SK-N-SH (cell line): ENCODE measurements around the gene TEAD1. TPM values are rescaled to one million over a fixed set of nuclear protein-coding genes. Genes with fewer than 3 reads are reported as not detected.

Experiments
- CTCF ChIA-PET: fragments of 300-600, 350-600 bp; formaldehyde crosslinking; extraction: SDS; loops from one replicate; lab custom pipeline; 2021; lab: Yijun Ruan, JAX
- POLR2A ChIA-PET: fragments of 350-600 bp; sonication (Branson Sonifier 250); formaldehyde crosslinking; extraction: SDS; loops from one replicate; lab custom pipeline; 2020; ENCODE audit warnings: antibody characterized with exemption, inconsistent platforms; lab: Yijun Ruan, JAX
- DNase-seq: peaks from one replicate; pipeline ENCODE4 v3.0.0; 2012
- H2AFZ ChIP-seq: fragments of 200-600 bp; sonication (generic); 2 replicates; pipeline ENCODE4 v1.8.1; 2016; ENCODE audit warnings: antibody characterized with exemption, mild to moderate bottlenecking, low read depth
- H3F3A ChIP-seq: fragments of 200-600 bp; sonication (generic); replicated peaks from 2 replicates; pipeline ENCODE3; 2016; ENCODE audit warnings: antibody characterized with exemption, mild to moderate bottlenecking; ENCODE audit not compliant: insufficient read depth
- H3K27ac ChIP-seq, 2 experiments: fragments of 200-500 bp in 1 of 2; fragments of 200-600 bp in 1 of 2; sonication (Bioruptor generic) in 1 of 2; sonication (generic), shearing (Covaris generic) in 1 of 2; 2 replicates each; pipeline versions ENCODE4 v1.5.1 to v1.6.1; 2014 to 2016; ENCODE audit warnings: low read depth in 2 of 2, inconsistent platforms in 1 of 2, low read length in 1 of 2, mild to moderate bottlenecking in 1 of 2, mixed read lengths in 1 of 2
- H3K27me3 ChIP-seq: fragments of 200-600 bp; sonication (generic), shearing (Covaris generic); 2 replicates; pipeline ENCODE4 v1.6.1; 2016; ENCODE audit warnings: mixed run types; ENCODE audit not compliant: insufficient read depth
- H3K36me3 ChIP-seq, 2 experiments: fragments of 200-500 bp in 1 of 2; fragments of 200-600 bp in 1 of 2; sonication (Bioruptor generic) in 1 of 2; sonication (generic) in 1 of 2; replicated peaks in 1 of 2; 2 replicates each; pipeline versions ENCODE3 to v1.5.1; 2014 to 2016; ENCODE audit warnings: low read length in 1 of 2, mild to moderate bottlenecking in 1 of 2; ENCODE audit not compliant: insufficient read depth in 2 of 2, control insufficient read depth in 1 of 2
- H3K4me1 ChIP-seq, 2 experiments: fragments of 200-500 bp in 1 of 2; fragments of 200-600 bp in 1 of 2; sonication (Bioruptor generic) in 1 of 2; sonication (generic), shearing (Covaris generic) in 1 of 2; 2 replicates each; pipeline versions ENCODE4 v1.5.1 to v1.6.1; 2014 to 2016; ENCODE audit warnings: low read depth in 1 of 2, low read length in 1 of 2, mixed run types in 1 of 2; ENCODE audit not compliant: insufficient read depth in 2 of 2, control insufficient read depth in 1 of 2
- H3K4me2 ChIP-seq: fragments of 200-600 bp; sonication (generic), shearing (Covaris generic); 2 replicates; pipeline ENCODE4 v1.6.1; 2017; ENCODE audit warnings: mixed run types
- H3K4me3 ChIP-seq, 2 experiments: fragments of 200-500 bp in 1 of 2; fragments of 200-600 bp in 1 of 2; sonication (Bioruptor generic) in 1 of 2; sonication (generic), shearing (Covaris generic) in 1 of 2; 2 replicates each; pipeline versions ENCODE4 v1.5.1 to v1.8.1; 2014 to 2016; ENCODE audit warnings: low read depth in 2 of 2, inconsistent platforms in 1 of 2, low read length in 1 of 2, mild to moderate bottlenecking in 1 of 2, mixed read lengths in 1 of 2, moderate library complexity in 1 of 2
- H3K79me2 ChIP-seq: fragments of 200-600 bp; sonication (generic); 2 replicates; pipeline ENCODE4 v1.8.1; 2017; ENCODE audit warnings: mild to moderate bottlenecking; ENCODE audit not compliant: insufficient read depth
- H3K9ac ChIP-seq: fragments of 200-600 bp; sonication (generic); 2 replicates; pipeline ENCODE4 v1.6.1; 2017; ENCODE audit warnings: mixed run types
- H3K9me2 ChIP-seq: fragments of 200-600 bp; sonication (generic); 2 replicates; pipeline ENCODE4 v1.6.1; 2017; ENCODE audit warnings: mixed run types
- H3K9me3 ChIP-seq: fragments of 200-600 bp; sonication (generic); 2 replicates; pipeline ENCODE4 v1.6.1; 2017; ENCODE audit warnings: mixed run types, mild to moderate bottlenecking, moderate library complexity
- H4K20me1 ChIP-seq: fragments of 200-600 bp; sonication (generic); 2 replicates; pipeline ENCODE4 v1.6.1; 2017; ENCODE audit warnings: mild to moderate bottlenecking, mixed run types; ENCODE audit not compliant: insufficient read depth
- CHD2 ChIP-seq: fragments of 150-350 bp; IDR thresholded peaks from 2 replicates; pipeline ENCODE4 v1.6.1; 2018; ENCODE audit warnings: low read length; ENCODE audit not compliant: partially characterized antibody
- ELF1 ChIP-seq: IDR thresholded peaks from 2 replicates; pipeline ENCODE4 v1.4.0; 2012
- EP300 ChIP-seq, 2 experiments: IDR thresholded peaks; 2 replicates each; pipeline versions ENCODE4 v1.4.0 to v1.6.1; 2012; ENCODE audit warnings: borderline replicate concordance in 1 of 2, low read depth in 1 of 2, low read length in 1 of 2
- GABPA ChIP-seq: IDR thresholded peaks from 2 replicates; pipeline ENCODE4 v1.4.0; 2012; ENCODE audit warnings: low read depth, mild to moderate bottlenecking
- GATA2 ChIP-seq: sonication (generic); formaldehyde crosslinking; IDR thresholded peaks from 2 replicates; pipeline ENCODE4 v1.5.0; 2020; ENCODE audit warnings: mild to moderate bottlenecking, missing genetic modification reagents
- MEF2A ChIP-seq: IDR thresholded peaks from 2 replicates; pipeline ENCODE4 v1.4.0; 2012; ENCODE audit warnings: low read depth, borderline replicate concordance
- MXI1 ChIP-seq: IDR thresholded peaks from 2 replicates; pipeline ENCODE4 v1.6.1; 2012; ENCODE audit warnings: mild to moderate bottlenecking, low read depth, low read length, improper control_type of control experiment
- NFIC ChIP-seq: IDR thresholded peaks from 2 replicates; pipeline ENCODE4 v1.4.0; 2012; ENCODE audit warnings: borderline replicate concordance
- RCOR1 ChIP-seq: fragments of 150-350 bp; IDR thresholded peaks from 2 replicates; pipeline ENCODE4 v1.6.1; 2017; ENCODE audit warnings: antibody characterized with exemption, low read length
- RFX5 ChIP-seq: IDR thresholded peaks from 2 replicates; pipeline ENCODE4 v1.6.1; 2012; ENCODE audit warnings: mild to moderate bottlenecking, improper control_type of control experiment, low read length
- TCF12 ChIP-seq: IDR thresholded peaks from 2 replicates; pipeline ENCODE4 v1.4.0; 2012
- YY1 ChIP-seq: IDR thresholded peaks from 2 replicates; pipeline ENCODE4 v1.4.0; 2012; ENCODE audit warnings: low read depth, mild to moderate bottlenecking
- WGBS: methylation state at CpG from one replicate; pipeline ENCODE4 v1.1.6; 2017; ENCODE audit warnings: low lambda C conversion rate; 5-methylcytosine and 5-hydroxymethylcytosine counted together
- polyA plus RNA-seq, 3 experiments: library from polyadenylated mRNA; depleted of rRNA; stranded (reverse); fragments of >200 nt; gene quantifications; 2 replicates each; pipeline ENCODE4 v1.2.3, GENCODE V29; 2012
- TF ChIP-seq, protein P1 (sequence below): IDR thresholded peaks from 2 replicates; pipeline ENCODE4 v1.4.0; 2012; ENCODE audit warnings: low read depth
- TF ChIP-seq, protein P2 (sequence below): IDR thresholded peaks from 2 replicates; pipeline ENCODE4 v1.6.1; 2012; ENCODE audit warnings: mild to moderate bottlenecking, low read depth, low read length, moderate library complexity
- TF ChIP-seq, protein P3 (sequence below): fragments of 200-600 bp; sonication (generic); IDR thresholded peaks from 2 replicates; pipeline ENCODE4 v1.6.1; 2017; ENCODE audit warnings: antibody characterized with exemption, mild to moderate bottlenecking, moderate library complexity
- TF ChIP-seq, protein P4 (sequence below): IDR thresholded peaks from 2 replicates; pipeline ENCODE4 v1.4.0; 2012; ENCODE audit warnings: low read depth, borderline replicate concordance

Gene TEAD1
- polyA plus RNA-seq, 1 of the 3 experiments (the other 2 are of a cell fraction), result 31.2 TPM

DNA sequence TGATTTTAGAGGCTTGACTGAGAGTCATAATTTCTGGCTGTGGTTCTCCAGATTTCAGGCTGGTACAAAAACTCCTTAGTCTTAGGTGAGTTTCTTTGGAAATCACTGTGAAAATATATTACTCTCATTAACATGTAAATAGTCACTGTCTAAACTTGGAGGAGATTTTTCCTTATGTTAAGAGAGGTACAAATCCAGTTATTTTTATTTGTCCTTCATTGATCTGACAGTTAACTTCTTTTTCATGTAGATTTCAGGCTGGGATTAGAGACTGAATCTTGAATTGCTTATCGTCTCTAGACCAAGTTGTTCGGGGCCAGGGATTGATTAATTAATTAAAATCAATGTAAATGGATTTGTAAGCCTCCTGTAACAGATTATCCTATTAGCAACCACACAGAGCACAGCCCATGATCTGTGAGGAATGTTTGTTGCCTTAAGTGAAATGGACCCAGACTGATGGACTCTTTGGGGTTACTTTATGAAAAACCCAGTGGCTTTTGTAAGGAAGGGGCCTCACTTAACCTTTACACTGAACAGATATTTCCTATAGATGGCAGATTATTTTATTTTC, 21.1 kb downstream of the TEAD1 start:
- CTCF ChIA-PET, result interaction anchor here (0.8 kb wide), 1 partner anchor 194 kb away, joined by 4 read pairs; no protein-coding TSS in a partner anchor
- Histone ChIP-seq H3K27me3 (no peaks in the 10 kb centered on the region), H3K27ac (peak overlapping the region; percentile 96 to 100), H4K20me1 (peaks cover 12% of the 10 kb centered on the region; the same call in 1 of the 2 replicates), H3K4me3 (0 out of 4 replicates have a peak overlapping the region, but pooled peaks of 1 of the 2 experiments have one; percentile 0), H3K4me1 (peaks cover 68 to 69% of the 10 kb centered on the region in 2 experiments), H3K9ac (peak overlapping the region; percentile 87; the same call in 1 of the 2 replicates), H3K79me2 (peaks cover 89% of the 10 kb centered on the region), H3K4me2 (peak overlapping the region; percentile 69), H3K9me2 (no peaks in the 10 kb centered on the region), H3F3A (peaks cover 54% of the 10 kb centered on the region), H2AFZ (no peak overlapping the region), H3K9me3 (no peaks in the 10 kb centered on the region), H3K36me3 (peaks cover 0 to 4% of the 10 kb centered on the region in 2 experiments)
- POLR2A ChIA-PET, result no interaction called here
- peak in 1 of 2 experiments; percentile 74; a peak in 2 of 4 replicates for TF ChIP-seq EP300 (IDR thresholded peaks at IDR 0.05; ENCODE audit: borderline replicate concordance in 1 of 2, low read depth in 1 of 2, low read length in 1 of 2)
- TF ChIP-seq NFIC, result no peak
- TF ChIP-seq RCOR1, result peak; percentile 87
- TF ChIP-seq, protein P1, sequence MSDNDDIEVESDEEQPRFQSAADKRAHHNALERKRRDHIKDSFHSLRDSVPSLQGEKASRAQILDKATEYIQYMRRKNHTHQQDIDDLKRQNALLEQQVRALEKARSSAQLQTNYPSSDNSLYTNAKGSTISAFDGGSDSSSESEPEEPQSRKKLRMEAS, result no peak
- TF ChIP-seq YY1, result no peak
- TF ChIP-seq GATA2 (CRISPR knock-in tag), result no peak
- peak; percentile 48 for TF ChIP-seq CHD2
- no peak for DNase-seq
- WGBS, result 16% methylated on average over 2 of the region's 2 CpGs

DNA sequence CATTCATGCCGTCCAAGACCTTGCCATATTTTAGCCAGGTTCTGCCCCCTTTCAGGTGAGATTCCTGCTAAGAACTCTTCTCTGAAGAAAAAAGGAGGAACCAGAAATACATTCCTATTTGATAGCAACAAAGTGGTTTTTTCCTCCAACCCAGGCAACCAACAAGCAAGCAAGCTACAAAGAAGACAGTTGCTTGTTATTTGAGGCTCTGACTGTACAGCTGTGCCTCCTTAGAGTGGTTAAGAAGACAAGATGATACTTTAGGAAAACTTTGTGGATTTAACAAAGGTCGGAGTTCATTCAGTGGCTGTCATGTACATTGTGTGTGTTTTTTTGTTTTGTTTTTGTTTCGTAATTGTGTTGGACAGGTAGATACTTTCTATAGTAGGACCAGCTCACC, 21.7 kb downstream of the TEAD1 start:
- POLR2A ChIA-PET, result no interaction called here
- Histone ChIP-seq H2AFZ (no peak overlapping the region), H3K79me2 (peaks cover 89% of the 10 kb centered on the region), H3K36me3 (peaks cover 0 to 8% of the 10 kb centered on the region in 2 experiments), H3K4me3 (no peak overlapping the region), H3K27ac (peak overlapping the region; percentile 96 to 100), H3K9me2 (no peaks in the 10 kb centered on the region), H3F3A (peaks cover 49% of the 10 kb centered on the region), H3K27me3 (no peaks in the 10 kb centered on the region), H3K4me2 (peak overlapping the region; percentile 69), H4K20me1 (peaks cover 18% of the 10 kb centered on the region), H3K9me3 (no peaks in the 10 kb centered on the region), H3K9ac (no peak overlapping the region), H3K4me1 (peaks cover 66 to 70% of the 10 kb centered on the region in 2 experiments)
- TF ChIP-seq YY1, result no peak
- TF ChIP-seq RFX5, result no peak
- TF ChIP-seq, protein P2, sequence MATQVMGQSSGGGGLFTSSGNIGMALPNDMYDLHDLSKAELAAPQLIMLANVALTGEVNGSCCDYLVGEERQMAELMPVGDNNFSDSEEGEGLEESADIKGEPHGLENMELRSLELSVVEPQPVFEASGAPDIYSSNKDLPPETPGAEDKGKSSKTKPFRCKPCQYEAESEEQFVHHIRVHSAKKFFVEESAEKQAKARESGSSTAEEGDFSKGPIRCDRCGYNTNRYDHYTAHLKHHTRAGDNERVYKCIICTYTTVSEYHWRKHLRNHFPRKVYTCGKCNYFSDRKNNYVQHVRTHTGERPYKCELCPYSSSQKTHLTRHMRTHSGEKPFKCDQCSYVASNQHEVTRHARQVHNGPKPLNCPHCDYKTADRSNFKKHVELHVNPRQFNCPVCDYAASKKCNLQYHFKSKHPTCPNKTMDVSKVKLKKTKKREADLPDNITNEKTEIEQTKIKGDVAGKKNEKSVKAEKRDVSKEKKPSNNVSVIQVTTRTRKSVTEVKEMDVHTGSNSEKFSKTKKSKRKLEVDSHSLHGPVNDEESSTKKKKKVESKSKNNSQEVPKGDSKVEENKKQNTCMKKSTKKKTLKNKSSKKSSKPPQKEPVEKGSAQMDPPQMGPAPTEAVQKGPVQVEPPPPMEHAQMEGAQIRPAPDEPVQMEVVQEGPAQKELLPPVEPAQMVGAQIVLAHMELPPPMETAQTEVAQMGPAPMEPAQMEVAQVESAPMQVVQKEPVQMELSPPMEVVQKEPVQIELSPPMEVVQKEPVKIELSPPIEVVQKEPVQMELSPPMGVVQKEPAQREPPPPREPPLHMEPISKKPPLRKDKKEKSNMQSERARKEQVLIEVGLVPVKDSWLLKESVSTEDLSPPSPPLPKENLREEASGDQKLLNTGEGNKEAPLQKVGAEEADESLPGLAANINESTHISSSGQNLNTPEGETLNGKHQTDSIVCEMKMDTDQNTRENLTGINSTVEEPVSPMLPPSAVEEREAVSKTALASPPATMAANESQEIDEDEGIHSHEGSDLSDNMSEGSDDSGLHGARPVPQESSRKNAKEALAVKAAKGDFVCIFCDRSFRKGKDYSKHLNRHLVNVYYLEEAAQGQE, result no peak
- TF ChIP-seq TCF12, result no peak
- no peak for TF ChIP-seq MXI1
- TF ChIP-seq GABPA, result no peak
- TF ChIP-seq, protein P3, sequence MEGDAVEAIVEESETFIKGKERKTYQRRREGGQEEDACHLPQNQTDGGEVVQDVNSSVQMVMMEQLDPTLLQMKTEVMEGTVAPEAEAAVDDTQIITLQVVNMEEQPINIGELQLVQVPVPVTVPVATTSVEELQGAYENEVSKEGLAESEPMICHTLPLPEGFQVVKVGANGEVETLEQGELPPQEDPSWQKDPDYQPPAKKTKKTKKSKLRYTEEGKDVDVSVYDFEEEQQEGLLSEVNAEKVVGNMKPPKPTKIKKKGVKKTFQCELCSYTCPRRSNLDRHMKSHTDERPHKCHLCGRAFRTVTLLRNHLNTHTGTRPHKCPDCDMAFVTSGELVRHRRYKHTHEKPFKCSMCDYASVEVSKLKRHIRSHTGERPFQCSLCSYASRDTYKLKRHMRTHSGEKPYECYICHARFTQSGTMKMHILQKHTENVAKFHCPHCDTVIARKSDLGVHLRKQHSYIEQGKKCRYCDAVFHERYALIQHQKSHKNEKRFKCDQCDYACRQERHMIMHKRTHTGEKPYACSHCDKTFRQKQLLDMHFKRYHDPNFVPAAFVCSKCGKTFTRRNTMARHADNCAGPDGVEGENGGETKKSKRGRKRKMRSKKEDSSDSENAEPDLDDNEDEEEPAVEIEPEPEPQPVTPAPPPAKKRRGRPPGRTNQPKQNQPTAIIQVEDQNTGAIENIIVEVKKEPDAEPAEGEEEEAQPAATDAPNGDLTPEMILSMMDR, result no peak
- TF ChIP-seq CHD2, result no peak
- TF ChIP-seq RCOR1, result no peak
- TF ChIP-seq, protein P4, sequence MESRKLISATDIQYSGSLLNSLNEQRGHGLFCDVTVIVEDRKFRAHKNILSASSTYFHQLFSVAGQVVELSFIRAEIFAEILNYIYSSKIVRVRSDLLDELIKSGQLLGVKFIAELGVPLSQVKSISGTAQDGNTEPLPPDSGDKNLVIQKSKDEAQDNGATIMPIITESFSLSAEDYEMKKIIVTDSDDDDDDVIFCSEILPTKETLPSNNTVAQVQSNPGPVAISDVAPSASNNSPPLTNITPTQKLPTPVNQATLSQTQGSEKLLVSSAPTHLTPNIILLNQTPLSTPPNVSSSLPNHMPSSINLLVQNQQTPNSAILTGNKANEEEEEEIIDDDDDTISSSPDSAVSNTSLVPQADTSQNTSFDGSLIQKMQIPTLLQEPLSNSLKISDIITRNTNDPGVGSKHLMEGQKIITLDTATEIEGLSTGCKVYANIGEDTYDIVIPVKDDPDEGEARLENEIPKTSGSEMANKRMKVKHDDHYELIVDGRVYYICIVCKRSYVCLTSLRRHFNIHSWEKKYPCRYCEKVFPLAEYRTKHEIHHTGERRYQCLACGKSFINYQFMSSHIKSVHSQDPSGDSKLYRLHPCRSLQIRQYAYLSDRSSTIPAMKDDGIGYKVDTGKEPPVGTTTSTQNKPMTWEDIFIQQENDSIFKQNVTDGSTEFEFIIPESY, result no peak
- no peak for TF ChIP-seq MEF2A
- TF ChIP-seq ELF1, result no peak
- 91% methylated on average over 3 of the region's 3 CpGs for WGBS
- DNase-seq, result no peak
- CTCF ChIA-PET, result no interaction called here
